ENCODE results near the gene ACP1. TPM values are rescaled to one million over a fixed set of nuclear protein-coding genes. Genes with fewer than 3 reads are reported as not detected.

The ACP1 gene
- total and polyA plus RNA-seq, 2 donors = 99.2 to 108 TPM

- Histone ChIP-seq H3K4me3 (ENCODE audit: low read length in 2 of 2) (no peak overlapping the region), H3K27me3 (ENCODE audit: control insufficient read depth in 2 of 2, insufficient read depth in 1 of 2, low read length in 1 of 2) (no peaks in the 10 kb centered on the region), H3K36me3 (ENCODE audit: control insufficient read depth in 2 of 2, insufficient read depth in 2 of 2, low read length in 1 of 2) (peaks cover 3 to 10% of the 10 kb centered on the region in 2 donors), H3K9me3 (ENCODE audit: control insufficient read depth in 2 of 2, insufficient read depth in 1 of 2, low read length in 1 of 2) (no peaks in the 10 kb centered on the region), H3K4me1 (ENCODE audit: control insufficient read depth in 2 of 2, insufficient read depth in 2 of 2, low read length in 2 of 2) (no peaks in the 10 kb centered on the region), H3K27ac (ENCODE audit: low read depth in 1 of 2, low read length in 1 of 2) (peak overlapping the region in 1 of 2 donors; percentile 18)
- DNase-seq (ENCODE audit: low read depth in 6 of 9, low spot score in 9 of 9) = no peak
- 96% methylated on average over 2 of the region's 2 CpGs for WGBS
Measured at GRCh38 chr2:248724-249123, 16.0 kb upstream of the ACP1 start.

DNA sequence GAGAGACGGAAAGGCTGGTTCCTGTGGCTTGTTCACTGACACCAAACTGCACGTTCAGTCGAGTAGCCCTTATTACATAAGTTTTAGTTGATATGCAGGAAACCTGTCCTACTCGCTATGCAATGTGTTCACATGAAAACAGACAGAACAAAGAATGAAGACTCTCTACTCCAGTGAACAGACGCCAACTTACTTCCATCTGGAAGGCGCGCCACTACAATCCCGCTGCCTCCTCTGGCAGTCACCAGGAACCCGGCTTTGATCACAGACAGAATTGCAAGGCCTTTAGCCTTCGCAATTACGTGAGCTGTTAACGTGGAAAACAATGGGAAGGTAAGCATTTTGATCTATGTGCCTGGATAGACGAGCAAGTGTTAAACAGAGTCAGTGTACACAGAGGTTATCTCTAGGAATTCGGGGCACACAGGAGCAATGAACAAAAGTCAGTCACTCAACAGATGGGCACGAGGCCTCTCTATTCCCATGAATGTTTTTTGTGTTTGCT is 15.2 kb upstream of the ACP1 start:
- peaks cover 0 to 9% of the 10 kb centered on the region in 2 donors for H3K36me3 ChIP-seq (ENCODE audit: control insufficient read depth in 2 of 2, insufficient read depth in 2 of 2, low read length in 1 of 2)
- H3K4me1 ChIP-seq (ENCODE audit: control insufficient read depth in 2 of 2, insufficient read depth in 2 of 2, low read length in 2 of 2) = no peaks in the 10 kb centered on the region
- no peak overlapping the region for H3K4me3 ChIP-seq (ENCODE audit: low read length in 2 of 2)
- WGBS = 96% methylated on average over 15 of the region's 15 CpGs
- H3K27ac ChIP-seq (ENCODE audit: low read depth in 1 of 2, low read length in 1 of 2) = no peak overlapping the region
- H3K9me3 ChIP-seq (ENCODE audit: control insufficient read depth in 2 of 2, insufficient read depth in 1 of 2, low read length in 1 of 2) = no peaks in the 10 kb centered on the region
- no peaks in the 10 kb centered on the region for H3K27me3 ChIP-seq (ENCODE audit: control insufficient read depth in 2 of 2, insufficient read depth in 1 of 2, low read length in 1 of 2)
- DNase-seq (ENCODE audit: low read depth in 6 of 9, low spot score in 9 of 9) = no peak

- Histone ChIP-seq H3K4me1 (ENCODE audit: control insufficient read depth in 2 of 2, insufficient read depth in 2 of 2, low read length in 2 of 2) (no peaks in the 10 kb centered on the region), H3K36me3 (ENCODE audit: control insufficient read depth in 2 of 2, insufficient read depth in 2 of 2, low read length in 1 of 2) (peaks cover 0 to 4% of the 10 kb centered on the region in 2 donors), H3K27me3 (ENCODE audit: control insufficient read depth in 2 of 2, insufficient read depth in 1 of 2, low read length in 1 of 2) (no peaks in the 10 kb centered on the region), H3K9me3 (ENCODE audit: control insufficient read depth in 2 of 2, insufficient read depth in 1 of 2, low read length in 1 of 2) (no peaks in the 10 kb centered on the region), H3K4me3 (ENCODE audit: low read length in 2 of 2) (no peak overlapping the region), H3K27ac (ENCODE audit: low read depth in 1 of 2, low read length in 1 of 2) (no peak overlapping the region)
- 98% methylated on average over 6 of the region's 6 CpGs for WGBS
- DNase-seq (ENCODE audit: low read depth in 6 of 9, low spot score in 9 of 9) = no peak
Measured at GRCh38 chr2:252001-252602, 12.6 kb upstream of the ACP1 start.

- WGBS = 94% methylated on average over 8 of the region's 8 CpGs
- H3K4me1 ChIP-seq (ENCODE audit: control insufficient read depth in 2 of 2, insufficient read depth in 2 of 2, low read length in 2 of 2) = no peaks in the 10 kb centered on the region
- H3K36me3 ChIP-seq (ENCODE audit: control insufficient read depth in 2 of 2, insufficient read depth in 2 of 2, low read length in 1 of 2) = peaks cover 0 to 4% of the 10 kb centered on the region in 2 donors
- no peak overlapping the region for H3K27ac ChIP-seq (ENCODE audit: low read depth in 1 of 2, low read length in 1 of 2)
- H3K9me3 ChIP-seq (ENCODE audit: control insufficient read depth in 2 of 2, insufficient read depth in 1 of 2, low read length in 1 of 2) = no peaks in the 10 kb centered on the region
- H3K27me3 ChIP-seq (ENCODE audit: control insufficient read depth in 2 of 2, insufficient read depth in 1 of 2, low read length in 1 of 2) = no peaks in the 10 kb centered on the region
- DNase-seq (ENCODE audit: low read depth in 6 of 9, low spot score in 9 of 9) = no peak
- no peak overlapping the region for H3K4me3 ChIP-seq (ENCODE audit: low read length in 2 of 2)
Measured at GRCh38 chr2:253202-253638, 11.5 kb upstream of the ACP1 start.

- no peaks in the 10 kb centered on the region for H3K27me3 ChIP-seq (ENCODE audit: control insufficient read depth in 2 of 2, insufficient read depth in 1 of 2, low read length in 1 of 2)
- peaks cover 0 to 4% of the 10 kb centered on the region in 2 donors for H3K9me3 ChIP-seq (ENCODE audit: control insufficient read depth in 2 of 2, insufficient read depth in 1 of 2, low read length in 1 of 2)
- 93% methylated on average over 7 of the region's 7 CpGs for WGBS
- H3K36me3 ChIP-seq (ENCODE audit: control insufficient read depth in 2 of 2, insufficient read depth in 2 of 2, low read length in 1 of 2) = no peaks in the 10 kb centered on the region
- H3K27ac ChIP-seq (ENCODE audit: low read depth in 1 of 2, low read length in 1 of 2) = no peak overlapping the region
- H3K4me3 ChIP-seq (ENCODE audit: low read length in 2 of 2) = no peak overlapping the region
- no peak for DNase-seq (ENCODE audit: low read depth in 6 of 9, low spot score in 9 of 9)
- H3K4me1 ChIP-seq (ENCODE audit: control insufficient read depth in 2 of 2, insufficient read depth in 2 of 2, low read length in 2 of 2) = no peaks in the 10 kb centered on the region
Measured at GRCh38 chr2:254241-254640, 10.5 kb upstream of the ACP1 start.

DNA sequence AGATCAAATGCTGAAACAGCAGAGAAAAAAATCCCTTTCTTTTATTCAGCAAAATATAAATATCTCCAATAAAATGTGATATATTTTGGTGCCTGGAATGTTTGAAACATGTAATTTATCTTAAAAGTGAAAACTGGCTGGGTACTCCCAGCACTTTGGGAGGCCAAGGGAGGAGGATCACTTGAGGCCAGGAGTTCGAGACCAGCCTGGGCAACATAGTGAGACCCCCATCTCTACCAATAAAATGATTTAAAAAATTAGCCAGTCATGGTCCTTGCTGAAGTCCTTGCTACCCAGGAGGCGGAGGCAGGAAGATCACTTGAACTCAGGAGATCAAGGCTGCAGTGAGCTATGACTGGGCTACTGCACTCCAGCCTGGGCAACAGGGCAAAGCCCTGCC is 9.6 kb upstream of the ACP1 start:
- Histone ChIP-seq H3K4me3 (ENCODE audit: low read length in 2 of 2) (no peak overlapping the region), H3K4me1 (ENCODE audit: control insufficient read depth in 2 of 2, insufficient read depth in 2 of 2, low read length in 2 of 2) (no peaks in the 10 kb centered on the region), H3K27me3 (ENCODE audit: control insufficient read depth in 2 of 2, insufficient read depth in 1 of 2, low read length in 1 of 2) (no peaks in the 10 kb centered on the region), H3K27ac (ENCODE audit: low read depth in 1 of 2, low read length in 1 of 2) (no peak overlapping the region), H3K36me3 (ENCODE audit: control insufficient read depth in 2 of 2, insufficient read depth in 2 of 2, low read length in 1 of 2) (no peaks in the 10 kb centered on the region), H3K9me3 (ENCODE audit: control insufficient read depth in 2 of 2, insufficient read depth in 1 of 2, low read length in 1 of 2) (peaks cover 0 to 4% of the 10 kb centered on the region in 2 donors)
- WGBS = 97% methylated on average over 2 of the region's 2 CpGs
- no peak for DNase-seq (ENCODE audit: low read depth in 6 of 9, low spot score in 9 of 9)

GRCh38 chr2:256094-256493 is 8.7 kb upstream of the ACP1 start:
- H3K27ac ChIP-seq (ENCODE audit: low read depth in 1 of 2, low read length in 1 of 2) = no peak overlapping the region
- H3K4me3 ChIP-seq (ENCODE audit: low read length in 2 of 2) = no peak overlapping the region
- no peak for DNase-seq (ENCODE audit: low read depth in 6 of 9, low spot score in 9 of 9)
- H3K9me3 ChIP-seq (ENCODE audit: control insufficient read depth in 2 of 2, insufficient read depth in 1 of 2, low read length in 1 of 2) = peaks cover 0 to 4% of the 10 kb centered on the region in 2 donors
- H3K27me3 ChIP-seq (ENCODE audit: control insufficient read depth in 2 of 2, insufficient read depth in 1 of 2, low read length in 1 of 2) = no peaks in the 10 kb centered on the region
- no peaks in the 10 kb centered on the region for H3K4me1 ChIP-seq (ENCODE audit: control insufficient read depth in 2 of 2, insufficient read depth in 2 of 2, low read length in 2 of 2)
- WGBS = 95% methylated on average over 3 of the region's 3 CpGs
- no peaks in the 10 kb centered on the region for H3K36me3 ChIP-seq (ENCODE audit: control insufficient read depth in 2 of 2, insufficient read depth in 2 of 2, low read length in 1 of 2)

DNA sequence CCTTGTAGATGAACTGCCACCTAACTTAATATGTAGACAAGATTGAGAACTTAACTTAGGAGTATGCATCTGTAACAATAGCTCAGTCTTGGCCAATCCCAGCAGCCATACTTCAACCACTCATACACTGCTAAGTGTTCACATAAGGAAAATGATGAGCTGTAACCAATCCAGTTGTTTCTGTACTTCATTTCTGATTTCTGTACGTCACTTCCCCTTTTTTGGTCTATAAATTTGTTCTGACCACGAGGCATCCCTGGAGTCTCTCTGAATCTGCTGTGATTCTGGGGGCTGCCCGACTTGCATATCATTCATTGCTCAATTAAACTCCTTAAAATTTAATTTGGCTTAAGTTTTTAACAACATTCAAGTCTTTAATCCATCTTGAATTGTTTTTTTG is 7.3 kb upstream of the ACP1 start:
- Histone ChIP-seq H3K36me3 (ENCODE audit: control insufficient read depth in 2 of 2, insufficient read depth in 2 of 2, low read length in 1 of 2) (no peaks in the 10 kb centered on the region), H3K27ac (ENCODE audit: low read depth in 1 of 2, low read length in 1 of 2) (no peak overlapping the region), H3K9me3 (ENCODE audit: control insufficient read depth in 2 of 2, insufficient read depth in 1 of 2, low read length in 1 of 2) (peaks cover 0 to 4% of the 10 kb centered on the region in 2 donors), H3K27me3 (ENCODE audit: control insufficient read depth in 2 of 2, insufficient read depth in 1 of 2, low read length in 1 of 2) (no peaks in the 10 kb centered on the region), H3K4me1 (ENCODE audit: control insufficient read depth in 2 of 2, insufficient read depth in 2 of 2, low read length in 2 of 2) (no peaks in the 10 kb centered on the region), H3K4me3 (ENCODE audit: low read length in 2 of 2) (no peak overlapping the region)
- DNase-seq (ENCODE audit: low read depth in 6 of 9, low spot score in 9 of 9) = no peak
- WGBS = 63% methylated on average over 3 of the region's 3 CpGs

GRCh38 chr2:257842-258241 is 6.9 kb upstream of the ACP1 start:
- over 99% methylated on average over 2 of the region's 2 CpGs for WGBS
- H3K9me3 ChIP-seq (ENCODE audit: control insufficient read depth in 2 of 2, insufficient read depth in 1 of 2, low read length in 1 of 2) = peaks cover 0 to 4% of the 10 kb centered on the region in 2 donors

More at GRCh38 chr2:257842-258241, 6.9 kb upstream of the ACP1 start:
- DNase-seq (ENCODE audit: low read depth in 6 of 9, low spot score in 9 of 9) = no peak
- H3K36me3 ChIP-seq (ENCODE audit: control insufficient read depth in 2 of 2, insufficient read depth in 2 of 2, low read length in 1 of 2) = no peaks in the 10 kb centered on the region
- H3K4me1 ChIP-seq (ENCODE audit: control insufficient read depth in 2 of 2, insufficient read depth in 2 of 2, low read length in 2 of 2) = no peaks in the 10 kb centered on the region
- H3K27me3 ChIP-seq (ENCODE audit: control insufficient read depth in 2 of 2, insufficient read depth in 1 of 2, low read length in 1 of 2) = no peaks in the 10 kb centered on the region
- H3K4me3 ChIP-seq (ENCODE audit: low read length in 2 of 2) = no peak overlapping the region
- no peak overlapping the region for H3K27ac ChIP-seq (ENCODE audit: low read depth in 1 of 2, low read length in 1 of 2)
